KBM-7 (cell line): ENCODE results near the gene LVRN.
A peak's percentile ranks its signal among the peaks of the same experiment; 100 is the strongest.

Experiments used
- DNase-seq: peaks from one replicate; pipeline ENCODE4 v3.0.0-alpha.2; 2015
- in situ Hi-C: fragments of 300-500 bp; cut with MboI; formaldehyde crosslinking; loops from 2 replicates; pipeline ENCODE4 v1.14.3; 2020; ENCODE audit warnings: low sequenced_read_pairs, low pct_unique_long_range_greater_than_20kb, mixed read lengths

LVRN gene

DNA sequence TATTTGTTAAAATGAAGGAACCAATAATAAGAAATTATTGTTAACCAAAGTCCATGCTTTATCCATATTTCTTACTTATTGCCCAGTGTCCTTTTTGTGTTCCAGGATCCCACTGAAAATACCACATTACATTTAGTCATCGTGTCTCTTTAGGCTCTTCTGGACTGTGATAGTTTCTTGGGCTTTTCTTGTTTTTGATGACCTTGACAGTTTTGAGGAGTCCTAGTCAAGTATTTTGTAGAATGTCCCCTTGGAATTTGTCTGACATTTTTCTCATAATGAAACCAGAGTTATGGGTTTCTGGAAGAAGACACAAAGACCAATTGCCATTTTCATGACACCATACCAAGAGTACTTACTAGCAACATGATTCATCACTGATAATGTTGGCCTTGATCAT, 108.9 kb downstream of the LVRN start:
- in situ Hi-C loops: loop anchor here (25.0 kb wide), 1 partner anchor 184 kb away; no protein-coding TSS in a partner anchor
- no peak for DNase-seq

DNA sequence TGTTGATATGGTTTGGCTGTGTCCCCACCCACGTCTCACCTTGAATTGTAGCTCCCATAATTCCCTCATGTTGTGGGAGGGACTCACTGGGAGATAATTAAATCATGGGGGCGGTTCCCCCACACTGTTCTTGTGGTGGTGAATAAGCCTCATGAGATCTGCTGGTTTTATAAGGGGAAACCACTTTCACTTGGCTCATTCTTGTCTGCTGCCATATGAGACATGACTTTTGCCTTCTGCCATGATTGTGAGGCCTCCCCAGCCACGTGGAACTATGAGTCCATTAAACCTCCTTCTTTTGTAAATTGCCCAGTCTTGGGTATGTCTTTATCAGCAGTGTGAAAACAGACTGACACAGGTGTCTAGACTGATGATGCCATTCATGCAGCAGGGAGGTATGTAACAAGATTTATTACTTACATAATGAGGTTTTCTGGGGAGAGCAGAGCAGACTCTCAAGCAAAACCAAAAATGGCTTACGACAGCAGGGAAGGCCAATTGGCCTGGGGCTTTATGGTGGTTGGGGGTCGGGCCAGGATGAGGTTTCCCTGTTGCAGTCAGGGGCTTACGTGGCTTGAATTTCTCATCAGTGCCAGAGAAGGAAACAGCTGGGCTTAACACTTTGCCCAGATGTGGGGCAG, 113.0 kb downstream of the LVRN start:
- DNase-seq: peak; percentile 77
- in situ Hi-C loops: no loop called here

DNA sequence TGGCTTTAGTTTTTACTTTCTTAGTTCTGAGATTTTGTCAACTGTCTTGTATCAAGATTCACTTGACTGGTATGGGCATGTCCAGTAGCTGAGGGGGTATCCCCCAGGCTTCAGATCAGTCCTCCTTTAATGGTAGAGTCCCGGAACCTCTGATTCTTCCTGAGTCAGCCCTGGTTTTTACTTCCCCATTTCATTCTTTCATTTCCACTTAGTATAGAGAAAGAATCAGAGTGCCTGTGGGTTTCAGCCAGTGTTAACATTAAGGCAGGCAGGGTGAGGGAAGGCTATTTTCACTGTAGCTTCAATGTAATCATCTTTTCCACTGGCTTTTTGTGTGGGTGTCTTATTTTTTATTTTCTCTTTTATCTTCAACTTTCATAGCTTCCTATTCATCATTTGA, 114.2 kb downstream of the LVRN start:
- in situ Hi-C loops: no loop called here
- peak; percentile 78 for DNase-seq
